ENCODE data around the gene MDH2. TPM values are rescaled to one million over a fixed set of nuclear protein-coding genes. Genes with fewer than 3 reads are reported as not detected.
"Not testable (repeated sequence)": the region's sequence is repeated elsewhere in the genome, so short reads cannot be mapped to it uniquely, and the experiment has no call there.

Gene MDH2
- polyA plus RNA-seq, 6 donors from 2014 or later: 128 to 211 (median 147) TPM

- DNase-seq: no peak
- no peaks in the 10 kb centered on the region for H3K27me3 Mint-ChIP-seq
- no peak for ATAC-seq (ENCODE audit: low read depth in 2 of 2)
- no peak overlapping the region for H3K4me3 Mint-ChIP-seq
- H3K4me1 Mint-ChIP-seq: peaks cover 24 to 36% (median 29%) of the 10 kb centered on the region in 3 donors
- peaks cover 0 to 8% of the 10 kb centered on the region in 2 donors for H3K36me3 Mint-ChIP-seq
- peaks cover 0 to 2% (median 0%) of the 10 kb centered on the region in 7 donors for H3K9me3 Mint-ChIP-seq
- peak overlapping the region in 1 of 6 donors; percentile 69 for H3K27ac Mint-ChIP-seq
Measured at GRCh38 chr7:76053461-76053860, 5.6 kb downstream of the MDH2 start.

GRCh38 chr7:76054123-76055120 lies 6.5 kb downstream of the MDH2 start:
- no peak for ATAC-seq (ENCODE audit: low read depth in 2 of 2)
- Mint-ChIP-seq H3K9me3 (peaks cover 0 to 2% (median 0%) of the 10 kb centered on the region in 7 donors), H3K4me3 (no peak overlapping the region), H3K36me3 (peaks cover 0 to 8% of the 10 kb centered on the region in 2 donors), H3K27ac (no peak overlapping the region), H3K4me1 (peaks cover 17 to 27% (median 20%) of the 10 kb centered on the region in 3 donors), H3K27me3 (no peaks in the 10 kb centered on the region)
- DNase-seq: no peak

- no peak overlapping the region for H3K4me3 Mint-ChIP-seq
- H3K9me3 Mint-ChIP-seq: peaks cover 0 to 2% (median 0%) of the 10 kb centered on the region in 7 donors
- H3K36me3 Mint-ChIP-seq: peaks cover 6 to 8% of the 10 kb centered on the region in 2 donors
- H3K27ac Mint-ChIP-seq: no peak overlapping the region
- no peak for DNase-seq
- H3K4me1 Mint-ChIP-seq: peaks cover 6 to 13% (median 8%) of the 10 kb centered on the region in 3 donors
- ATAC-seq (ENCODE audit: low read depth in 2 of 2): no peak
- H3K27me3 Mint-ChIP-seq: no peaks in the 10 kb centered on the region
Measured at GRCh38 chr7:76056241-76056640, 8.3 kb downstream of the MDH2 start.

- H3K4me3 Mint-ChIP-seq: no peak overlapping the region
Measured at GRCh38 chr7:76057103-76057812, 9.4 kb downstream of the MDH2 start.

GRCh38 chr7:76057813-76058145 lies 9.9 kb downstream of the MDH2 start:
- ATAC-seq (ENCODE audit: low read depth in 2 of 2): no peak
- Mint-ChIP-seq H3K36me3 (peaks cover 12 to 19% of the 10 kb centered on the region in 2 donors), H3K27me3 (no peaks in the 10 kb centered on the region), H3K9me3 (peaks cover 0 to 2% (median 0%) of the 10 kb centered on the region in 7 donors), H3K27ac (no peak overlapping the region), H3K4me1 (peaks cover 0 to 8% (median 3%) of the 10 kb centered on the region in 3 donors), H3K4me3 (no peak overlapping the region)
- no peak for DNase-seq

More at GRCh38 chr7:76057103-76057812, 9.4 kb downstream of the MDH2 start:
- H3K4me1 Mint-ChIP-seq: peaks cover 0 to 11% (median 4%) of the 10 kb centered on the region in 3 donors
- H3K36me3 Mint-ChIP-seq: peaks cover 10 to 14% of the 10 kb centered on the region in 2 donors
- ATAC-seq (ENCODE audit: low read depth in 2 of 2): no peak
- H3K27ac Mint-ChIP-seq: no peak overlapping the region
- H3K27me3 Mint-ChIP-seq: no peaks in the 10 kb centered on the region
- no peak for DNase-seq
- peaks cover 0 to 2% (median 0%) of the 10 kb centered on the region in 7 donors for H3K9me3 Mint-ChIP-seq

GRCh38 chr7:76058745-76059144 lies 10.8 kb downstream of the MDH2 start:
- Mint-ChIP-seq H3K27ac (peak overlapping the region in 1 of 6 donors; percentile 47), H3K36me3 (peaks cover 12 to 22% of the 10 kb centered on the region in 2 donors)
- H3K4me3 Mint-ChIP-seq; ATAC-seq (ENCODE audit: low read depth in 2 of 2); H3K27me3 Mint-ChIP-seq; H3K4me1 Mint-ChIP-seq; H3K9me3 Mint-ChIP-seq; DNase-seq: not testable (repeated sequence)

- H3K4me1 Mint-ChIP-seq: no peaks in the 10 kb centered on the region
- H3K4me3 Mint-ChIP-seq: no peak overlapping the region
- no peaks in the 10 kb centered on the region for H3K27me3 Mint-ChIP-seq
- DNase-seq: no peak
- peaks cover 20 to 37% of the 10 kb centered on the region in 2 donors for H3K36me3 Mint-ChIP-seq
- no peak for ATAC-seq (ENCODE audit: low read depth in 2 of 2)
- H3K9me3 Mint-ChIP-seq: peaks cover 0 to 2% (median 0%) of the 10 kb centered on the region in 7 donors
- H3K27ac Mint-ChIP-seq: no peak overlapping the region
Measured at GRCh38 chr7:76060842-76061241, 12.9 kb downstream of the MDH2 start.

GRCh38 chr7:76062254-76062653 lies 14.3 kb downstream of the MDH2 start:
- Mint-ChIP-seq H3K4me3 (peak overlapping the region in 1 of 8 donors; percentile 68), H3K9me3 (peaks cover 0 to 2% (median 0%) of the 10 kb centered on the region in 7 donors), H3K4me1 (no peaks in the 10 kb centered on the region), H3K27me3 (no peaks in the 10 kb centered on the region), H3K36me3 (peaks cover 32 to 36% of the 10 kb centered on the region in 2 donors), H3K27ac (peak overlapping the region in 1 of 6 donors; percentile 61)
- DNase-seq: no peak
- ATAC-seq (ENCODE audit: low read depth in 2 of 2): no peak

- Mint-ChIP-seq H3K36me3 (peaks cover 28 to 36% of the 10 kb centered on the region in 2 donors), H3K9me3 (no peaks in the 10 kb centered on the region), H3K27ac (peak overlapping the region in 1 of 6 donors; percentile 94), H3K4me1 (no peaks in the 10 kb centered on the region), H3K4me3 (peak overlapping the region in 1 of 8 donors; percentile 49), H3K27me3 (no peaks in the 10 kb centered on the region)
- ATAC-seq (ENCODE audit: low read depth in 2 of 2) (no peak), DNase-seq (no peak)
Measured at GRCh38 chr7:76063114-76063513, 15.2 kb downstream of the MDH2 start.

GRCh38 chr7:76063525-76063924 lies 15.6 kb downstream of the MDH2 start:
- DNase-seq: no peak
- Mint-ChIP-seq H3K4me1 (no peaks in the 10 kb centered on the region), H3K27me3 (no peaks in the 10 kb centered on the region), H3K27ac (no peak overlapping the region), H3K36me3 (peaks cover 28 to 36% of the 10 kb centered on the region in 2 donors), H3K9me3 (no peaks in the 10 kb centered on the region), H3K4me3 (no peak overlapping the region)
- ATAC-seq (ENCODE audit: low read depth in 2 of 2): no peak

GRCh38 chr7:76064208-76064970 lies 16.5 kb downstream of the MDH2 start:
- peaks cover 28 to 36% of the 10 kb centered on the region in 2 donors for H3K36me3 Mint-ChIP-seq

GRCh38 chr7:76065016-76065612 lies 17.2 kb downstream of the MDH2 start:
- H3K4me3 Mint-ChIP-seq: no peak overlapping the region
- no peaks in the 10 kb centered on the region for H3K9me3 Mint-ChIP-seq
- ATAC-seq (ENCODE audit: low read depth in 2 of 2): no peak
- H3K36me3 Mint-ChIP-seq: peaks cover 28 to 31% of the 10 kb centered on the region in 2 donors
- no peak for DNase-seq
- peaks cover 0 to 5% (median 0%) of the 10 kb centered on the region in 3 donors for H3K4me1 Mint-ChIP-seq
- H3K27me3 Mint-ChIP-seq: no peaks in the 10 kb centered on the region
- peak overlapping the region in 2 of 6 donors; percentile 20 to 75 for H3K27ac Mint-ChIP-seq

More at GRCh38 chr7:76064208-76064970, 16.5 kb downstream of the MDH2 start:
- H3K27ac Mint-ChIP-seq: no peak overlapping the region
- no peak for DNase-seq
- H3K9me3 Mint-ChIP-seq: no peaks in the 10 kb centered on the region
- ATAC-seq (ENCODE audit: low read depth in 2 of 2): no peak
- H3K4me3 Mint-ChIP-seq: no peak overlapping the region
- H3K4me1 Mint-ChIP-seq: no peaks in the 10 kb centered on the region
- no peaks in the 10 kb centered on the region for H3K27me3 Mint-ChIP-seq

Measured in naive B cell (primary cell).